Measurements from ENCODE around the gene ANAPC16.
A peak's percentile ranks its signal among the peaks of the same experiment; 100 is the strongest.
"Not testable (repeated sequence)": the region's sequence is repeated elsewhere in the genome, so short reads cannot be mapped to it uniquely, and the experiment has no call there.

ANAPC16 gene

DNA sequence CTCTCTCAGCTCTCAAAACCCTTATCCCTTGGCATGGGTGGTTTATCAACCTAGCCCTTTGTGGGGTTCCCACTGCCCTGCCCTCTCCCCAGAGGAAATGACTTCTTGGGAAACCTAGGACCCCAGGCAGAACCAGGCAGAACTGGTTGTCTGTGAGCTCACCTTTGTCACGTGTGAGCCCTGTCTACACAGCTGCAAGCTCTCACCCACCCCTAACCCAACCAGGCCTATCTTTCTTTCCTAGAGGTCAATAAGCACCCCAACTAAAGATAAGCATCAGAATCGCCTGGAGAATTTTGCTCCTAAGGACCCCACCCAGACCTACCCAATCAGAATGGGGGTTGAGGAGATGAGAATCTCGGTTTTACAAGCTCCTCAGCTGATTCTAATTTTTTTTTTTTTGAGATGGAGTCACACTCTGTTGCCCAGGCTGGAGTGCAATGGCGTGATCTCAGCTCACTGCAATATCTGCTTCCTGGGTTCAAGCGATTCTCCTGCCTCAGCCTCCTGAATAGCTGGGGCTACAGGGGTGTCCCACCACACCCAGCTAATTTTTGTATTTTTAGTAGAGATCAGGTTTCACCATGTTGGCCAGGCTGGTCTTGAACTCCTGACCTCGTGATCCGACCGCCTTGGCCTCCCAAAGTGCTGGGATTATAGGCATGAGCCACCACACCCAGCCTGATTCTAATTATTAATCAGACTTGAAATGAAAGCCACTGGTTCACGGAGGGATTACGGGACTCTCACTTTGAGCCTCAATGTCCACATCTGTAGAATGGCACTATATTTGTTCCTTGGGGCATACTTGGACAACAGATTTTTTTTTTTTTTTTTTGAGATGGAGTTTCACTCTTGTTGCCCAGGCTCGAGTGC, 50.4 kb downstream of the ANAPC16 start:
- no peak for DNase-seq

- no peak for DNase-seq
Measured at GRCh38 chr10:72267381-72267780, 51.6 kb downstream of the ANAPC16 start.

DNA sequence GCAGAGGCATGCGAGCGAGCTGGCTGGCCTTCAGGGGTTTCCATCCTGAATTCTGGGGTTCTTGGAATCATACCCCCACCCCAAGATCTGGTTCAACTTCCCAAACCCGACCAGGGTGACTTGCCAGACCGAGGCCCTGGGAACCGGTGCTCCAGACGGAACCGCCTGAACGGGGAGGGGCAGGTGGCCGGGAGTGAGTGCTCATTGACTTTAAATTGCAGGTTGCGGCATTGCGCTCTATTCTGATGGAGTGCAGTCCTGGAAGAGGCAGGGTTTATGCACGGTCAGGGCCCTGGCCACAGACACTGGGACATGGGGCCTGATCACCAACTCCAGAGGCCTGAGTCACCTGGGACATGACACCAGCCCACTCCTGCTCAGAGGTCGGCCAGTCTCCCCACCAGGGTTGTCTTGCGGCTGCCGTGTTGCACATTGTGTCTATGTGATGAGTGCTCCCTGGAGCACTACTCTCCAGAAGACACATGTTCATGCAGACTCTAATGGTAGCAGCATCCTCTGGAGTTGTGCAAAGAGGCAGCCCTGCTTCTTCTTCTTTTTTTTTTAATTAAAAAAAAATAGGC, 52.1 kb downstream of the ANAPC16 start:
- no peak for DNase-seq

DNA sequence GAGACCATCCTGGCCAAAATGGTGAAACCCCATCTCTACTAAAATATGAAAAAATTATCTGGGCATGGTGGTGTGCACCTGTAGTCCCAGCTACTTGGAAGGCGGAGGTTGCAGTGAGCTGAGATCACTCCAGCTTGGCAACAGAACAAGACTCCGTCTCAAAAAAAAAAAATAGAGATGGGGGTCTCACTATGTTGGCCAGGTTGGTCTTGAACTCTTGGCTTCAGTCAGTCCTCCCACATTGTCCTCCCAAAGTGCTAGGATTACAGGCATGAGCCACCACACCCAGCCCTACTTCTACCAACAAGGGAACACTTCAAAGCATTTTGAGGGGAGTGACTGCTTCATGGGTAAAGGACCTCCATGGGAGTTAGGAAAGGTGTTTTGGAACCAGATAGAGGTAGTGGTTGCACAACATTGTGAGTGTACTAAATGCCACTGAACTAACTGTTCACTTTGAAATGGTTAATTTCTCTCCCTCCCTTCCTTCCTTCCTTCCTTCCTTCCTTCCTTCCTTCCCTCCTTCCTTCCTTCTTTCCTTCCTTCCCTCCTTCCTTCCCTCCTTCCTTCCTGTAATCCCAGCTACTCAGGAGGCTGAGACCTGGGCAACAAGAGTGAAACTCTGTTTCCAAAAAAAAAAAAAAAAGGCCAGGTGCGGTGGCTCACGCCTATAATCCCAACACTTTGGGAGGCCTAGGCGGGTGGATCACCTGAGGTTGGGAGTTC, 52.8 kb downstream of the ANAPC16 start:
- DNase-seq = not testable (repeated sequence)

- DNase-seq = no peak
Measured at GRCh38 chr10:72270607-72271281, 54.9 kb downstream of the ANAPC16 start.

GRCh38 chr10:72272689-72273409, 57.0 kb downstream of the ANAPC16 start:
- DNase-seq = peak in 1 of 2 donors; percentile 58

DNA sequence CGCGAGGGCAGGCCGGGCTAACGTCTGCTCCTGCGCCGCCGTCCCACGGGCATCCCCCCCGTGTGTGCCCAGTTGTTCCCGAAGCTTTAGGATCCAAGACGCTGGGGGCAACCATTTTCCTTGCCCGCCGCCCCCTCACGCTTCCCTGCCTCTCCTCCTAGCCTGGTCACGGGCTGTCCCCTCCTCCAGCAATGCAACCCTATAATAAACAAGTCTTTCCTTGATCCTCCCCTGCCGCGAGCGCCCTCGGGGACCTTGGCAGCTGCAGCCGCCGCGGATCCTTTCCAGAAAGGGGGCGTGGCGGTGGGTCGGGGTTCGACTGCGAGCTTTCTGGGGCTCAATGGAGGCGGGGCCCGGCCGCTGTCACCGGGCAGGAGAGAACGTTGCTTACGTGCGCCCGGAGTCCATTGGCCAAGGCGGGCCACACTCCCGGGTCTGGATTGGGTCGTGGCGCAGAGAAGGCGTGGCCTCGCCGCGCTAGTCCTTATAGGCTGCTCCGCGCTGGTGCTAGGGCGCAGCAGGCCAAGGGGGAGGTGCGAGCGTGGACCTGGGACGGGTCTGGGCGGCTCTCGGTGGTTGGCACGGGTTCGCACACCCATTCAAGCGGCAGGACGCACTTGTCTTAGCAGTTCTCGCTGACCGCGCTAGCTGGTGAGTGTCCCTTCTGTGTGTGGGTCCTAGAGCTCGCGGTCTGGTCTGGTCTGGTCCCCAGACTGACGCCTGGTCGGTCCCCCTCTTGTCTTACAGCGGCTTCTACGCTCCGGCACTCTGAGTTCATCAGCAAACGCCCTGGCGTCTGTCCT, 57.8 kb downstream of the ANAPC16 start, which contains the start of gene DDIT4:
Gene DDIT4 (plus strand): TSS at position 515 of the 803 bp plus-strand sequence. CDS start 293 bp downstream, outside the sequence.
- DNase-seq = peak; percentile 98 to 99

DNA sequence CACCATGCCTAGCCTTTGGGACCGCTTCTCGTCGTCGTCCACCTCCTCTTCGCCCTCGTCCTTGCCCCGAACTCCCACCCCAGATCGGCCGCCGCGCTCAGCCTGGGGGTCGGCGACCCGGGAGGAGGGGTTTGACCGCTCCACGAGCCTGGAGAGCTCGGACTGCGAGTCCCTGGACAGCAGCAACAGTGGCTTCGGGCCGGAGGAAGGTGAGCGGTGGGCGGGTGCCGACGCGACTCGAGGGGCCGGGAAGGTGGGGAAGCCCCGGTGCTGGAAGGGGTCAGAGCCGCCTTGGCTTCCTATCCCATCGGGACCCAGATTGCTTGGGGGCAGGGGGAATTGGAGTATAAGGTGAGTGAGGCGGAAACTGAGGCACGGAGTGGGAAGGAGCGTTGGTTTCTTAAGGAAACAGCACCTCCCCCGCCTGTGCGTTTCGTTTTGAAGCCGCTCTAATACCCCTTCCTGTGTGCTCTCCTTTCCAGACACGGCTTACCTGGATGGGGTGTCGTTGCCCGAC, 58.5 kb downstream of the ANAPC16 start:
- no peak for DNase-seq

DNA sequence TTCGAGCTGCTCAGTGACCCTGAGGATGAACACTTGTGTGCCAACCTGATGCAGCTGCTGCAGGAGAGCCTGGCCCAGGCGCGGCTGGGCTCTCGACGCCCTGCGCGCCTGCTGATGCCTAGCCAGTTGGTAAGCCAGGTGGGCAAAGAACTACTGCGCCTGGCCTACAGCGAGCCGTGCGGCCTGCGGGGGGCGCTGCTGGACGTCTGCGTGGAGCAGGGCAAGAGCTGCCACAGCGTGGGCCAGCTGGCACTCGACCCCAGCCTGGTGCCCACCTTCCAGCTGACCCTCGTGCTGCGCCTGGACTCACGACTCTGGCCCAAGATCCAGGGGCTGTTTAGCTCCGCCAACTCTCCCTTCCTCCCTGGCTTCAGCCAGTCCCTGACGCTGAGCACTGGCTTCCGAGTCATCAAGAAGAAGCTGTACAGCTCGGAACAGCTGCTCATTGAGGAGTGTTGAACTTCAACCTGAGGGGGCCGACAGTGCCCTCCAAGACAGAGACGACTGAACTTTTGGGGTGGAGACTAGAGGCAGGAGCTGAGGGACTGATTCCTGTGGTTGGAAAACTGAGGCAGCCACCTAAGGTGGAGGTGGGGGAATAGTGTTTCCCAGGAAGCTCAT, 59.0 kb downstream of the ANAPC16 start:
- DNase-seq = peak; percentile 78 to 81

DNA sequence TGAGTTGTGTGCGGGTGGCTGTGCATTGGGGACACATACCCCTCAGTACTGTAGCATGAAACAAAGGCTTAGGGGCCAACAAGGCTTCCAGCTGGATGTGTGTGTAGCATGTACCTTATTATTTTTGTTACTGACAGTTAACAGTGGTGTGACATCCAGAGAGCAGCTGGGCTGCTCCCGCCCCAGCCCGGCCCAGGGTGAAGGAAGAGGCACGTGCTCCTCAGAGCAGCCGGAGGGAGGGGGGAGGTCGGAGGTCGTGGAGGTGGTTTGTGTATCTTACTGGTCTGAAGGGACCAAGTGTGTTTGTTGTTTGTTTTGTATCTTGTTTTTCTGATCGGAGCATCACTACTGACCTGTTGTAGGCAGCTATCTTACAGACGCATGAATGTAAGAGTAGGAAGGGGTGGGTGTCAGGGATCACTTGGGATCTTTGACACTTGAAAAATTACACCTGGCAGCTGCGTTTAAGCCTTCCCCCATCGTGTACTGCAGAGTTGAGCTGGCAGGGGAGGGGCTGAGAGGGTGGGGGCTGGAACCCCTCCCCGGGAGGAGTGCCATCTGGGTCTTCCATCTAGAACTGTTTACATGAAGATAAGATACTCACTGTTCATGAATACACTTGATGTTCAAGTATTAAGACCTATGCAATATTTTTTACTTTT, 59.7 kb downstream of the ANAPC16 start:
- DNase-seq = no peak

- no peak for DNase-seq
Measured at GRCh38 chr10:72276013-72276387, 60.2 kb downstream of the ANAPC16 start.

DNA sequence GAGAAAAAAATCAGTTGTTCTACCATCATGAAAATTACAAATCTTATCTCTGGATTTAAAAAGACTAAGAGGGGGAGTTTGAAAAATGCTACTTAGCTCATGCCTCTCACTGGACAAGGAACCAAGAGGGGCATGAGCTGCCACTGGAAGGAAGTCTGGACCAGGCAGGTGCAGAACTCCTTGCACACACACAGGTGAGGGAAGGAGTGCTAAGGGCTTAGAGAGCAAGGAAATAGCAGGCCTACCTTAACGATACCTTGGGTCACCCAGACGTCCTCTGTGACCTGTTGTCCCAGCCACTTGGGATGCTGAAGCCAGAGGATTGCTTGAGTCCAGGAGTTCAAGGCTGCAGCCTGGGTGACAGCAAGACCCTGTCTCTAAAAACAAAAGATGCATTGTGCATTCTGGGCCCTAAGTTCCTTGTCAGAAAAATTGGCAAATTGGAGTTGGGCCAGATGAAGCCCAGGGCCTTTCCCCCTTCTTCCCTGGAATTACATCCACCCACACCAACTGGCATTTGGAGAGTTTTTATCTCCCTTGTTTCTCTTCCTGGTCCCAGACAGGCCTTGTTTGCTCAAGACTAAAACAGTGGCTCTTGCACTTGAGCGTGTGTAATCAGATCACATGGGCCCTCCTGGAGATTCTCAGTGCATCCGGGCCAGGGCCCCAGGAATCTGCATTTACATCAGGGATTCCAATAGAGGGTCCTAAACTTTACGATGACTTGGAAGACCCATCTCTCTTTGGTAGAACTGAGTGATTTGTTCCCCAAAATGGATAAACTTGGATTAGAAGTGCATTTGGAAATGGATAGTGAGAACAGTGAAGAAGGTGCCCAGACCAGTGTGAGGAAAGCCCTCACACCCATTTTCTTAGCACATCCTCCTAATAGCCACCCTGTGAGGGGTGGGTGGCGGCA, 60.9 kb downstream of the ANAPC16 start:
- DNase-seq = no peak

DNA sequence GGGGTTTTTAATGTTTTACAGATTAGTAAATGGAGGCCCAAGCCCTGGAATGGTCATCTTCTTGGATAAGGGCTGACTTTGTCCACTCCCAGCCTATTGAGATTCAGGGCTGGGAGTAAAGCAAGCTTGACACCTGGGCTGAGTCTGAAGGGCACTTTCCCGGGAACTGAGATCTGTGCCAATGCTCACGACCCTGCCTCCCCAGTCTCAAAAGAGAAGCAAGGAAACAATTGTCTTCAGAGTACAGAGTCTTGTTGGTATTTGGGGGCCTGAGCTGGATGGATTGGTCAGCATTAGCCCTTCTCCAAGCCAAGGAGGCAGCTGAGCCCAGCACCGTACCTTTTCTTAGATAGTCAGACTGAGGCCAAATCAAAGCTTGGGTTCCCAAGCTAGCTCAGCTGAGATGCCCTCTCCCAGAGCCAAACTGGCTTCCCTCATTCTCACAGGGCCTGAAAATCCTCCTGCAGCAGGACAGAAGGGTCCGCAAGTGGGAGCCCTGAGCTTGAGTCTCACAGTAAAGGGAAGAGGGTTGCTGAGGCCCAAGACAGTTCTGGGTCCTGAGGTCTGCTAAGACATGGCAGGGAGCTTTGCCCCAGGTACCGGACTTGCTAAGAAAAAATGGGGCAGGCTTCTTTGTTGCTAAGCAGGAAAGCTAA, 61.7 kb downstream of the ANAPC16 start:
- DNase-seq = no peak

- DNase-seq = no peak
Measured at GRCh38 chr10:72277996-72278667, 62.3 kb downstream of the ANAPC16 start.

DNA sequence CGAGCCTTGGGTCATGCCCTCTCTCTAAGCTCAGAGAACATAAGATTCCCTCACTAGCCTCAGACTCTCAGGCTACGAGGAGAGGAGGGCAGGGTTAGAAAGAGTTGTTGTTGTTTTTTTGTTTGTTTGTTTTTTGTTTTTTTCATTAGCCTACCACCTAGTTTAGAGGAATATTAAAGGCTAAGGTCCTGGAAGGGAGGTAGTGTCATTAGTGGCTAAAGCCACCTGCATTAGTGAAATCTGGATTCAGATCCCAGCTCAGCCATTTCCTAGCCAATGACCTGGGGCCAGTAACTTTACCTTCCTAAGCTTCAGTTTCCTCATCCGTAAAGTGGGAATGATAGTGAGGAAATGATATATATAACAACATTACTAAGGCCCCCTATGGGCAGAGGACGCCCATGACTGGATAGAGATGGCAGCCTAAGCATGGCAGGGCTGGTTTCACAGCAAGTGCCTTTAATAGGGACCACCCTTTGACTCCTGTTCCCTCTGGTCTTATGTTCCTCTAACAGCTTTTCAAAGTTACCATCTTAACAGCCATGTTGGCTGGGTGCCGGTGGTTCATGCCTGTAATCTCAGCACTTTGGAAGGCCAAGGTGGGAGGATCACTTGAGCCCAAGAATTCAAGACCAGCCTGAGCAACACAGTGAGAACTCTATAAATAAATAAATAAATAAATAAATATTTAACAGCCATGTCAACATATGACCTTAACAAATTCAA, 63.0 kb downstream of the ANAPC16 start:
- DNase-seq = no peak

DNA sequence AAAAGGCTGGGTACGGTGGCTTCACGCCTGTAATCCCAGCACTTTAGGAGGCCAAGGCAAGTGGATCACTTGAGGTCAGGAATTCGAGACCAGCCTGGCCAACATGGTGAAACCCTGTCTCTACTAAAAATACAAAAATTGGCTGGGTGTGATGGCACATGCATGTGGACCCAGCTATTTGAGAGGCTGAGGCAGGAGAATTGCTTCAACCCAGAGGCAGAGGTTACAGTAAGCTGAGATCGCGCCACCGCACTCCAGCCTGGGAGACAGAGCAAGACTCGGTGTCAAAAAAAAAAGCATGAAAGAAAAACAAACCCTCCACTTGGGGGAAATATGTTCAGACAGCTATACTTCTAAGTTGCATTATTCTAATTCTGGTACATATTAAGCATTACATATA, 63.8 kb downstream of the ANAPC16 start:
- DNase-seq = not testable (repeated sequence)

DNA sequence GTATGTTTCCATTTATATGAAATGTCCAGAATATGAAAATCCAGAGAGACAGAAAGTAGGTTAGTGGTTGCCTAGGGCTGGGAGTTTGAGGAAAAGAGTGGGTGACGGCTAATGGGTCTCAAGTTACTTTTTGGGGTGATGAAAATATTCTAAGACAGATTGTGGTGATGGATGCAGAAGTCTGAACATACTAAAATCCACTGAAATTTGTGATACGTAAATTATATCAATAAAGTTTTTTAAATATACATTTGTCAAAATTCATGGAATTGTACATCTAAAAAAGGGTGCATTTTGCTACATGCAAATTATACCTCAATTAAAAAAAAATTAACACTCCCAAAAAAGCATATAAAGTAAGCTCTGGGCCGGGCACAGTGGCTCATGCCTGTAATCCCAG, 67.3 kb downstream of the ANAPC16 start:
- no peak for DNase-seq
